GM23338 (cell line): ENCODE data around the gene TEX36. TPM values are rescaled to one million over a fixed set of nuclear protein-coding genes. Genes with fewer than 3 reads are reported as not detected.

Experiments
- ATAC-seq: fragments of 200-7000 bp; cut with Tn5 transposase; 3 replicates; pipeline ENCODE4 v1.9.1; 2020
- DNase-seq: peaks from one replicate; pipeline ENCODE4 v3.0.0-alpha.2; 2015; ENCODE audit warnings: low spot score
- H2AFZ ChIP-seq: fragments of 200-600 bp; sonication (generic); 2 replicates; pipeline ENCODE4 v1.8.0; 2016; ENCODE audit warnings: antibody characterized with exemption, mild to moderate bottlenecking, moderate library complexity
- H3F3A ChIP-seq: fragments of 200-600 bp; sonication (generic); replicated peaks from 2 replicates; pipeline ENCODE4 v1.8.0; 2017; ENCODE audit warnings: antibody characterized with exemption, mixed run types, low read depth
- H3K27ac ChIP-seq: fragments of 200-600 bp; sonication (generic); 2 replicates; pipeline ENCODE4 v1.6.1; 2016; ENCODE audit warnings: low read depth
- H3K27me3 ChIP-seq: fragments of 200-600 bp; sonication (generic); 2 replicates; pipeline ENCODE4 v1.8.0; 2016; ENCODE audit warnings: mild to moderate bottlenecking, mixed run types, moderate library complexity; ENCODE audit not compliant: insufficient read depth
- H3K36me3 ChIP-seq: fragments of 200-600 bp; sonication (generic); 2 replicates; pipeline ENCODE4 v1.8.0; 2016; ENCODE audit warnings: mild to moderate bottlenecking; ENCODE audit not compliant: insufficient read depth
- H3K4me1 ChIP-seq: fragments of 200-600 bp; sonication (generic); 2 replicates; pipeline ENCODE4 v1.8.0; 2016; ENCODE audit warnings: mild to moderate bottlenecking, moderate library complexity; ENCODE audit not compliant: insufficient read depth
- H3K4me2 ChIP-seq: fragments of 200-600 bp; sonication (generic); 2 replicates; pipeline ENCODE4 v1.7.1; 2017; ENCODE audit warnings: mixed run types
- H3K4me3 ChIP-seq: fragments of 200-600 bp; sonication (generic); 2 replicates; pipeline ENCODE4 v1.6.1; 2016; ENCODE audit warnings: mixed run types
- H3K79me2 ChIP-seq: fragments of 200-600 bp; sonication (generic); replicated peaks from 2 replicates; pipeline ENCODE4 v1.8.0; 2017; ENCODE audit warnings: mild to moderate bottlenecking; ENCODE audit not compliant: insufficient read depth
- H3K9me2 ChIP-seq: fragments of 200-600 bp; sonication (generic); 2 replicates; pipeline ENCODE4 v1.8.0; 2017; ENCODE audit not compliant: insufficient read depth
- H4K20me1 ChIP-seq: fragments of 200-600 bp; sonication (generic); replicated peaks from 2 replicates; pipeline ENCODE4 v1.8.0; 2017; ENCODE audit warnings: mild to moderate bottlenecking; ENCODE audit not compliant: insufficient read depth
- H3K27ac Mint-ChIP-seq: 2 replicates; pipeline ENCODE4 v1.8.0; 2020; ENCODE audit warnings: inconsistent platforms, mild to moderate bottlenecking, moderate library complexity, mixed read lengths
- H3K27me3 Mint-ChIP-seq: 3 replicates; pipeline ENCODE4 v1.8.0; 2022; ENCODE audit warnings: low read depth, mild to moderate bottlenecking, moderate library complexity, mixed read lengths, inconsistent platforms; ENCODE audit not compliant: insufficient read depth, poor library complexity
- H3K36me3 Mint-ChIP-seq: 3 replicates; pipeline ENCODE4 v1.8.0; 2021; ENCODE audit warnings: low read depth, mild to moderate bottlenecking, inconsistent platforms, moderate library complexity, mixed read lengths
- H3K4me1 Mint-ChIP-seq: 3 replicates; pipeline ENCODE4 v1.8.0; 2020; ENCODE audit warnings: mild to moderate bottlenecking, inconsistent platforms, mixed read lengths
- H3K4me3 Mint-ChIP-seq: 3 replicates; pipeline ENCODE4 v1.8.0; 2021; ENCODE audit warnings: moderate library complexity, mild to moderate bottlenecking, inconsistent platforms, mixed read lengths
- H3K9me3 Mint-ChIP-seq: 3 replicates; pipeline ENCODE4 v1.8.0; 2020; ENCODE audit warnings: moderate library complexity, mild to moderate bottlenecking, inconsistent platforms, mixed read lengths
- CREB1 ChIP-seq: fragments of 250-450 bp; sonication (Bioruptor Pico); IDR thresholded peaks from 2 replicates; pipeline ENCODE4 v1.5.0; 2020; ENCODE audit warnings: low read depth, mild to moderate bottlenecking, moderate library complexity
- EZH2 ChIP-seq: fragments of 200-600 bp; sonication (generic); IDR thresholded peaks from one replicate; pipeline ENCODE4 v1.8.0; 2017; ENCODE audit warnings: antibody characterized with exemption, mild to moderate bottlenecking, low read depth; ENCODE audit not compliant: unreplicated experiment
- EZH2phosphoT487 ChIP-seq: fragments of 200-600 bp; sonication (generic); IDR thresholded peaks from one replicate; pipeline ENCODE4 v1.8.1; 2018; ENCODE audit warnings: antibody characterized with exemption; ENCODE audit not compliant: unreplicated experiment
- JUNB ChIP-seq: IDR thresholded peaks from one replicate; pipeline ENCODE4 v1.6.1; 2016; ENCODE audit warnings: antibody characterized with exemption; ENCODE audit not compliant: unreplicated experiment
- NANOG ChIP-seq: IDR thresholded peaks from 2 replicates; pipeline ENCODE4 v1.6.1; 2016; ENCODE audit warnings: antibody characterized with exemption, borderline replicate concordance
- POLR2AphosphoS5 ChIP-seq: IDR thresholded peaks from 2 replicates; pipeline ENCODE4 v1.6.1; 2016; ENCODE audit warnings: antibody characterized with exemption, low read depth
- ZNF114 ChIP-seq: fragments of 250-450 bp; sonication (Bioruptor Pico); IDR thresholded peaks from 2 replicates; pipeline ENCODE4 v1.5.0; 2020; ENCODE audit warnings: mild to moderate bottlenecking, moderate library complexity
- ZNF331 ChIP-seq: fragments of 250-450 bp; sonication (Bioruptor Pico); IDR thresholded peaks from 2 replicates; pipeline ENCODE4 v1.5.0; 2020; ENCODE audit warnings: low read depth, mild to moderate bottlenecking, moderate library complexity
- polyA plus RNA-seq: library from polyadenylated mRNA; unstranded; fragments of >200 nt; fragmentation: Nextera tagmentation; extraction: Ambion mirVana; gene quantifications from 2 replicates; pipeline ENCODE4 v1.2.1, GENCODE V29; 2016
- total RNA-seq: library from RNA; depleted of rRNA; stranded (reverse); fragments of >200 nt; shearing (Covaris generic); gene quantifications from 2 replicates; pipeline ENCODE4 v1.2.3, GENCODE V29; 2014
- TF ChIP-seq, protein P1 (sequence below): IDR thresholded peaks from one replicate; pipeline ENCODE4 v1.6.1; 2018; ENCODE audit warnings: antibody characterized with exemption; ENCODE audit not compliant: unreplicated experiment
- TF ChIP-seq, protein P2 (sequence below): IDR thresholded peaks from 2 replicates; pipeline ENCODE4 v1.6.1; 2016; ENCODE audit warnings: antibody characterized with exemption

TEX36 gene
- total and polyA plus RNA-seq, 2 experiments from 2014 or later: not detected

DNA sequence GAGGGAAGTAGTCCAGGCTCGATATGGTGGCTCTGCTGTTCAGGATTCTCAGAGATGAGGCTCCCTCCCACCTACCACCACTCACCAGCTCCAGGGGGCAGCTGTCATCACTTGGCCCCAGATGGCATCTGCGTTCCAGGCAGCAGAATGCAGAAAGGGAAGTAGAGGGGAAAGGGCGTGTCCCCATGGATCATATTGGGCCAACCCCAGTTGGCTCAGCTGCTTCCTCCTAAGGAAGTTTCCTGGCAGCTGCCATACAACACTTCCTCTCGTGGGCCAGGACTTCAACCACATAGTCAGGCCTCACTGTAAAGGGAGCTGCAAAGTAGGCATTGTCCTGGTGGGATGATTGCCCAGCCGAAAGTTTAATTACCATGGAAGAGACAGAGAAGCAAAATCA lies 1.6 kb upstream of the TEX36 start:
- Histone ChIP-seq H4K20me1 (no peaks in the 10 kb centered on the region), H3K4me2 (no peak overlapping the region), H3K79me2 (no peaks in the 10 kb centered on the region), H2AFZ (no peak overlapping the region), H3K27ac (no peak overlapping the region), H3K36me3 (no peaks in the 10 kb centered on the region), H3K9me2 (no peaks in the 10 kb centered on the region), H3K27me3 (no peaks in the 10 kb centered on the region), H3K4me3 (no peak overlapping the region), H3F3A (no peaks in the 10 kb centered on the region), H3K4me1 (no peaks in the 10 kb centered on the region)
- no peak for DNase-seq
- Mint-ChIP-seq H3K27ac (no peak overlapping the region), H3K4me3 (no peak overlapping the region), H3K4me1 (no peaks in the 10 kb centered on the region), H3K36me3 (no peaks in the 10 kb centered on the region), H3K9me3 (no peaks in the 10 kb centered on the region), H3K27me3 (peaks cover 3% of the 10 kb centered on the region)
- TF ChIP-seq CREB1 (no peak), EZH2 (no peak), NANOG (no peak), JUNB (no peak)
- TF ChIP-seq, protein P1, sequence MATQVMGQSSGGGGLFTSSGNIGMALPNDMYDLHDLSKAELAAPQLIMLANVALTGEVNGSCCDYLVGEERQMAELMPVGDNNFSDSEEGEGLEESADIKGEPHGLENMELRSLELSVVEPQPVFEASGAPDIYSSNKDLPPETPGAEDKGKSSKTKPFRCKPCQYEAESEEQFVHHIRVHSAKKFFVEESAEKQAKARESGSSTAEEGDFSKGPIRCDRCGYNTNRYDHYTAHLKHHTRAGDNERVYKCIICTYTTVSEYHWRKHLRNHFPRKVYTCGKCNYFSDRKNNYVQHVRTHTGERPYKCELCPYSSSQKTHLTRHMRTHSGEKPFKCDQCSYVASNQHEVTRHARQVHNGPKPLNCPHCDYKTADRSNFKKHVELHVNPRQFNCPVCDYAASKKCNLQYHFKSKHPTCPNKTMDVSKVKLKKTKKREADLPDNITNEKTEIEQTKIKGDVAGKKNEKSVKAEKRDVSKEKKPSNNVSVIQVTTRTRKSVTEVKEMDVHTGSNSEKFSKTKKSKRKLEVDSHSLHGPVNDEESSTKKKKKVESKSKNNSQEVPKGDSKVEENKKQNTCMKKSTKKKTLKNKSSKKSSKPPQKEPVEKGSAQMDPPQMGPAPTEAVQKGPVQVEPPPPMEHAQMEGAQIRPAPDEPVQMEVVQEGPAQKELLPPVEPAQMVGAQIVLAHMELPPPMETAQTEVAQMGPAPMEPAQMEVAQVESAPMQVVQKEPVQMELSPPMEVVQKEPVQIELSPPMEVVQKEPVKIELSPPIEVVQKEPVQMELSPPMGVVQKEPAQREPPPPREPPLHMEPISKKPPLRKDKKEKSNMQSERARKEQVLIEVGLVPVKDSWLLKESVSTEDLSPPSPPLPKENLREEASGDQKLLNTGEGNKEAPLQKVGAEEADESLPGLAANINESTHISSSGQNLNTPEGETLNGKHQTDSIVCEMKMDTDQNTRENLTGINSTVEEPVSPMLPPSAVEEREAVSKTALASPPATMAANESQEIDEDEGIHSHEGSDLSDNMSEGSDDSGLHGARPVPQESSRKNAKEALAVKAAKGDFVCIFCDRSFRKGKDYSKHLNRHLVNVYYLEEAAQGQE: no peak
- TF ChIP-seq, protein P2, sequence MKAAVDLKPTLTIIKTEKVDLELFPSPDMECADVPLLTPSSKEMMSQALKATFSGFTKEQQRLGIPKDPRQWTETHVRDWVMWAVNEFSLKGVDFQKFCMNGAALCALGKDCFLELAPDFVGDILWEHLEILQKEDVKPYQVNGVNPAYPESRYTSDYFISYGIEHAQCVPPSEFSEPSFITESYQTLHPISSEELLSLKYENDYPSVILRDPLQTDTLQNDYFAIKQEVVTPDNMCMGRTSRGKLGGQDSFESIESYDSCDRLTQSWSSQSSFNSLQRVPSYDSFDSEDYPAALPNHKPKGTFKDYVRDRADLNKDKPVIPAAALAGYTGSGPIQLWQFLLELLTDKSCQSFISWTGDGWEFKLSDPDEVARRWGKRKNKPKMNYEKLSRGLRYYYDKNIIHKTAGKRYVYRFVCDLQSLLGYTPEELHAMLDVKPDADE: no peak
- ATAC-seq: no peak

DNA sequence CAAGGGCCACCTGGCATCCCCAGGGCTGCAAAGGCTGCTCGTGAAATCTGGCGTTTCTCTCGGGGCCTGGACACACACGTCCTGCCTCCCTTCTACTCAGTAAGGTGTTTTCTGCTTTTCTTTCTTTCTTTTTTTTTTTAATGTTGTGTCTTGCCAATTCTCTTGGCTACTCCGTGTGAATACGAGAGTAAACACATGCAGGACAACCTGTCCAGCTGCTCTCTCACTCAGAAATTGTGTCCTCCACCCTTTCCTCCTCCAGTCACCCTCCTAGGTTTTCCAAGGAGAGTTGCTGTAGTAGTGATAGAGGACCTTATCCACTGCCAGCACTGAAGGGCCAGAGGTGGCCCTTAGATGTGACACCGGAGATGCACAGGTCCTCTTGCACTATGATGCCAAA lies 858 bp upstream of the TEX36 start:
- H3K4me1 Mint-ChIP-seq: no peaks in the 10 kb centered on the region

More for the DNA sequence above, 858 bp upstream of the TEX36 start:
- Histone ChIP-seq H3K4me1 (no peaks in the 10 kb centered on the region), H3F3A (no peaks in the 10 kb centered on the region), H3K27me3 (no peaks in the 10 kb centered on the region), H3K4me2 (no peak overlapping the region), H3K4me3 (no peak overlapping the region), H3K27ac (no peak overlapping the region), H3K36me3 (no peaks in the 10 kb centered on the region), H4K20me1 (no peaks in the 10 kb centered on the region), H3K9me2 (no peaks in the 10 kb centered on the region), H2AFZ (no peak overlapping the region), H3K79me2 (no peaks in the 10 kb centered on the region)
- no peaks in the 10 kb centered on the region for H3K36me3 Mint-ChIP-seq
- no peaks in the 10 kb centered on the region for H3K9me3 Mint-ChIP-seq
- no peak overlapping the region for H3K27ac Mint-ChIP-seq
- ATAC-seq (no peak), DNase-seq (no peak)
- H3K4me3 Mint-ChIP-seq: no peak overlapping the region
- H3K27me3 Mint-ChIP-seq: peaks cover 3% of the 10 kb centered on the region
- TF ChIP-seq POLR2AphosphoS5 (no peak), EZH2phosphoT487 (no peak), NANOG (no peak), ZNF331 (CRISPR knock-in tag) (no peak), CREB1 (no peak), ZNF114 (no peak), JUNB (no peak)
- TF ChIP-seq, protein P2: no peak
- TF ChIP-seq, protein P1: no peak
